K562 (cell line): ENCODE results near the gene COL4A2. TPM values are rescaled to one million over a fixed set of nuclear protein-coding genes. Genes with fewer than 3 reads are reported as not detected.
A peak's percentile ranks its signal among the peaks of the same experiment; 100 is the strongest.

Experiments used
- ATAC-seq: fragments of 200-7000 bp; cut with Tn5 transposase; 3 replicates; pipeline ENCODE4 v1.9.1; 2020; ENCODE audit warnings: moderate library complexity
- BruUV-seq: library from RNA; stranded (reverse); fragments of 400-500 nt; replicated peaks from 2 replicates; lab custom pipeline; 2021; lab: Mats Ljungman, UMichigan
- CTCF ChIA-PET: fragments of 300-600 bp; formaldehyde crosslinking; extraction: SDS; loops from one replicate; lab custom pipeline; 2021; ENCODE audit warnings: low intra/inter-chr PET ratio; lab: Yijun Ruan, JAX
- POLR2A ChIA-PET: fragments of 300-600, 350-650 bp; sonication (Branson Sonifier 250); formaldehyde crosslinking; extraction: SDS; loops from one replicate; lab custom pipeline; 2021; ENCODE audit warnings: antibody characterized with exemption, inconsistent platforms; lab: Yijun Ruan, JAX
- DNase-seq, 4 experiments: peaks; one replicate each; pipeline versions ENCODE4 v3.0.0 to v3.0.0-alpha.2; 2011 to 2018; ENCODE audit warnings: low spot score in 3 of 4, mixed read lengths in 3 of 4; ENCODE audit errors: extremely low read depth in 1 of 4
- FAIRE-seq: peaks from 2 replicates; lab custom pipeline; 2011; peaks lifted over from hg19 to GRCh38; lab: Jason Lieb, UNC
- H2AFZ ChIP-seq: 2 replicates; pipeline ENCODE4 v1.6.0; 2011; ENCODE audit warnings: low read depth, low read length, control low read depth, inconsistent platforms
- H3K27ac ChIP-seq: fragments of 200-600 bp; 3 replicates; pipeline ENCODE4 v1.8.0; 2011; ENCODE audit warnings: low read depth, mild to moderate bottlenecking, control low read depth, inconsistent platforms, low read length, moderate library complexity, mixed read lengths; ENCODE audit errors: extremely low read depth
- H3K27me3 ChIP-seq, 2 experiments: fragments of 300-600 bp in 1 of 2; 2 replicates in 1 of 2; 3 replicates in 1 of 2; pipeline versions ENCODE4 v1.6.0 to v1.8.0; 2011; ENCODE audit warnings: inconsistent platforms in 2 of 2, low read length in 2 of 2, mild to moderate bottlenecking in 1 of 2, mixed read lengths in 1 of 2, moderate library complexity in 1 of 2; ENCODE audit not compliant: control insufficient read depth in 2 of 2, insufficient read depth in 2 of 2
- H3K36me3 ChIP-seq: fragments of 300-600 bp; 3 replicates; pipeline ENCODE4 v1.8.0; 2011; ENCODE audit warnings: mild to moderate bottlenecking, low read length, inconsistent platforms; ENCODE audit not compliant: control insufficient read depth, insufficient read depth
- H3K4me1 ChIP-seq, 2 experiments: fragments of 200-600 bp in 1 of 2; replicated peaks in 1 of 2; 2 replicates in 1 of 2; 3 replicates in 1 of 2; pipeline versions ENCODE4 v1.5.1 to v1.8.0; 2011; ENCODE audit warnings: inconsistent platforms in 2 of 2, low read length in 2 of 2, mild to moderate bottlenecking in 1 of 2, mixed read lengths in 1 of 2, moderate library complexity in 1 of 2; ENCODE audit not compliant: control insufficient read depth in 2 of 2, insufficient read depth in 2 of 2
- H3K4me2 ChIP-seq: 2 replicates; pipeline ENCODE4 v1.6.1; 2011; ENCODE audit warnings: low read length, control low read depth, inconsistent platforms, mixed read lengths; ENCODE audit not compliant: insufficient read depth
- H3K4me3 ChIP-seq: fragments of 200-600 bp; sonication (generic), shearing (Covaris generic); 2 replicates; pipeline ENCODE4 v1.5.1; 2016; ENCODE audit warnings: control low read depth, inconsistent platforms
- H3K79me2 ChIP-seq: fragments of 200-600 bp; 3 replicates; pipeline ENCODE4 v1.8.0; 2011; ENCODE audit warnings: low read length, inconsistent platforms; ENCODE audit not compliant: control insufficient read depth, insufficient read depth
- H3K9ac ChIP-seq, 2 experiments: 2 replicates each; pipeline versions ENCODE4 v1.6.0 to v1.6.1; 2011; ENCODE audit warnings: low read depth in 2 of 2, low read length in 2 of 2, control low read depth in 1 of 2, inconsistent platforms in 1 of 2, mild to moderate bottlenecking in 1 of 2, mixed read lengths in 1 of 2; ENCODE audit not compliant: insufficient read depth in 1 of 2
- H3K9me1 ChIP-seq: one replicate; pipeline ENCODE4 v1.6.0; 2011; ENCODE audit warnings: inconsistent platforms, mild to moderate bottlenecking, low read length, moderate library complexity; ENCODE audit not compliant: control insufficient read depth, insufficient read depth
- H3K9me3 ChIP-seq: replicated peaks from 2 replicates; pipeline ENCODE4 v1.5.1; 2011; ENCODE audit warnings: low read depth, low read length, inconsistent platforms; ENCODE audit not compliant: control insufficient read depth, insufficient read depth
- H4K20me1 ChIP-seq: replicated peaks from 2 replicates; pipeline ENCODE4 v1.6.1; 2011; ENCODE audit warnings: low read length, inconsistent platforms, mixed read lengths; ENCODE audit not compliant: control insufficient read depth, insufficient read depth
- BHLHE40 ChIP-seq: IDR thresholded peaks from 2 replicates; pipeline ENCODE4 v1.6.1; 2011; ENCODE audit warnings: low read length, improper control_type of control experiment
- CBFA2T3 ChIP-seq: fragments of 450-650 bp; IDR thresholded peaks from 2 replicates; pipeline ENCODE4 v1.6.1; 2017
- KHSRP ChIP-seq: fragments of 450-650 bp; IDR thresholded peaks from 2 replicates; pipeline ENCODE4 v1.6.1; 2017
- MAZ ChIP-seq, 2 experiments: fragments of 450-650 bp in 1 of 2; sonication (generic) in 1 of 2; formaldehyde crosslinking; IDR thresholded peaks in 1 of 2; conservative IDR thresholded peaks in 1 of 2; 2 replicates each; pipeline versions ENCODE4 v1.4.0 to v1.5.0; 2020; ENCODE audit warnings: mild to moderate bottlenecking in 1 of 2, missing genetic modification reagents in 1 of 2
- RUNX1 ChIP-seq: sonication (generic); IDR thresholded peaks from 2 replicates; pipeline ENCODE4 v1.6.1; 2016; ENCODE audit warnings: antibody characterized with exemption, low read depth
- ZC3H4 ChIP-seq: sonication (generic); formaldehyde crosslinking; IDR thresholded peaks from 2 replicates; pipeline ENCODE4 v1.9.0; 2021; ENCODE audit warnings: missing genetic modification reagents, borderline replicate concordance
- ZNF583 ChIP-seq: fragments of 250-450 bp; sonication (Bioruptor Pico); IDR thresholded peaks from 2 replicates; pipeline ENCODE4 v1.4.0; 2020
- ZNF644 ChIP-seq: fragments of 200-800 bp; sonication (Bioruptor generic); IDR thresholded peaks from 2 replicates; pipeline ENCODE4 v1.6.1; 2016; ENCODE audit warnings: low read depth, missing genetic modification characterization, missing compliant biosample characterization
- ZSCAN32 ChIP-seq: fragments of 450-650 bp; formaldehyde crosslinking; IDR thresholded peaks from 2 replicates; pipeline ENCODE4 v1.4.0; 2020; ENCODE audit warnings: mild to moderate bottlenecking, moderate library complexity
- WGBS: fragments of 100-300 bp; shearing (Covaris generic); methylation state at CpG from one replicate; pipeline ENCODE4 v1.1.6; 2016; ENCODE audit warnings: low coverage, mixed read lengths; ENCODE audit not compliant: insufficient coverage; ENCODE audit errors: missing lambda C conversion rate; 5-methylcytosine and 5-hydroxymethylcytosine counted together
- in situ Hi-C: fragments of 300-500 bp; cut with MboI; formaldehyde crosslinking; loops from 4 replicates; pipeline ENCODE4 v1.15.0; 2018; ENCODE audit warnings: inconsistent platforms, mixed read lengths
- intact Hi-C: fragments of 100-400 bp; cut with micrococcal nuclease; formaldehyde crosslinking; loops from 2 replicates; pipeline ENCODE4 v1.14.2; 2022
- polyA plus RNA-seq, 8 experiments: library from polyadenylated mRNA; depleted of rRNA in 4 of 8; stranded (reverse) in 5 of 8; unstranded in 3 of 8; fragments of >200 nt; fragmentation: Nextera tagmentation in 2 of 8; fragmentation: Illumina TruSeq in 1 of 8; extraction: Ambion mirVana in 2 of 8; extraction: Trizol in 1 of 8; gene quantifications; 2 replicates each; pipeline versions ENCODE4 v1.2.1 to v1.2.3, GENCODE V29; 2011 to 2014; ENCODE audit warnings: inconsistent platforms in 1 of 8, missing spikeins in 1 of 8
- total RNA-seq, 7 experiments: library from RNA; depleted of rRNA in 6 of 7; stranded (reverse); fragments of >200 nt in 6 of 7; fragmentation: Illumina TruSeq in 2 of 7; extraction: Trizol in 2 of 7; gene quantifications; 2 replicates each; pipeline versions ENCODE4 v1.2.1 to v1.2.3, GENCODE V29; 2011 to 2021; ENCODE audit warnings: low replicate concordance in 1 of 7
- TF ChIP-seq, protein P1 (sequence below): fragments of 450-650 bp; conservative IDR thresholded peaks from 2 replicates; pipeline ENCODE4 v1.6.1; 2016; ENCODE audit warnings: missing genetic modification characterization, low read depth, mild to moderate bottlenecking, missing compliant biosample characterization, moderate library complexity
- TF ChIP-seq, protein P2 (sequence below): fragments of 250-450 bp; sonication (Bioruptor Pico); IDR thresholded peaks from 2 replicates; pipeline ENCODE4 v1.4.0; 2020; ENCODE audit warnings: mild to moderate bottlenecking, moderate library complexity

The COL4A2 gene
- total and polyA plus RNA-seq, 9 of the 15 experiments (the other 6 are each of a cell fraction or from before 2014, with no cell fraction given): 0.13 to 15.2 (median 8.1) TPM

DNA sequence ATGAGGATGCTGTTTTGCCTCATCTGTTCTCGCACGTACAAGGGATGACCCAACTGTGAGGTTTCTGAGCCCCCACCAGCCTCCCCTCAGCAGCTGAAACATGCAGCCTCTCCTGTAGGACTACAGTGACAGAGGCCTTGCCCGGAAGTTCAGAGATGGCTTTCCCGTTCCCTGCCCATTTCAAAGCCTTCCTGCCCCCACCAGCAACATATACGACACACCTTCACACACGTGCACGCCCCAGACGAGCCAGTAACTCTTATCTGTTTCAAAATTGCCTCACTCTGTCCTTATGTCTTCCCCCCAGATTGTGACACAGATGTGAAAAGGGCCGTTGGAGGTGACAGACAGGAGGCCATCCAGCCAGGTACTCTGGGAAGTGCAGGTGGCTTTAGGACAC, 158.6 kb downstream of the COL4A2 start:
- Histone ChIP-seq H3K9me3 (no peaks in the 10 kb centered on the region), H2AFZ (0 out of 2 replicates have a peak overlapping the region, but pooled peaks have one; percentile 24), H3K4me2 (no peak overlapping the region), H3K27me3 (no peaks in the 10 kb centered on the region), H3K36me3 (no peaks in the 10 kb centered on the region), H3K4me1 (peaks cover 7 to 17% of the 10 kb centered on the region in 2 experiments; a peak in 4 of 5 replicates), H4K20me1 (no peaks in the 10 kb centered on the region), H3K9ac (no peak overlapping the region), H3K4me3 (no peak overlapping the region), H3K27ac (no peak overlapping the region), H3K79me2 (no peaks in the 10 kb centered on the region), H3K9me1 (no peaks in the 10 kb centered on the region)
- ChIA-PET POLR2A (no interaction called here), CTCF (no interaction called here)
- DNase-seq (no peak), FAIRE-seq (no peak), ATAC-seq (no peak)
- 24% methylated on average over 9 of the region's 9 CpGs for WGBS
- intact Hi-C loops: no loop called here
- TF ChIP-seq ZNF644 (tag) (no peak), BHLHE40 (0 out of 2 replicates have a peak, but pooled peaks have one; percentile 18)
- BruUV-seq: no TSS peak
- in situ Hi-C loops: loop anchor here (10.0 kb wide), 1 partner anchor 349 kb away; no protein-coding TSS in a partner anchor

- no peak for ATAC-seq
- no TSS peak for BruUV-seq
- Histone ChIP-seq H3K9me3 (no peaks in the 10 kb centered on the region), H2AFZ (no peak overlapping the region), H3K4me1 (peaks cover 13 to 22% of the 10 kb centered on the region in 2 experiments), H4K20me1 (no peaks in the 10 kb centered on the region), H3K36me3 (no peaks in the 10 kb centered on the region), H3K27ac (no peak overlapping the region), H3K79me2 (no peaks in the 10 kb centered on the region), H3K4me3 (no peak overlapping the region), H3K4me2 (no peak overlapping the region), H3K9ac (no peak overlapping the region), H3K27me3 (no peaks in the 10 kb centered on the region), H3K9me1 (no peaks in the 10 kb centered on the region)
- in situ Hi-C loops (loop anchor here (10.0 kb wide), 1 partner anchor 348 kb away; no protein-coding TSS in a partner anchor), intact Hi-C loops (no loop called here)
- ChIA-PET POLR2A (no interaction called here), CTCF (no interaction called here)
- DNase-seq: no peak
- 29% methylated on average over 6 of the region's 6 CpGs for WGBS
- FAIRE-seq: no peak
- no peak for TF ChIP-seq RUNX1
- no peak for TF ChIP-seq ZSCAN32 (CRISPR knock-in tag)
- TF ChIP-seq ZNF583 (CRISPR knock-in tag): no peak
- TF ChIP-seq, protein P1, sequence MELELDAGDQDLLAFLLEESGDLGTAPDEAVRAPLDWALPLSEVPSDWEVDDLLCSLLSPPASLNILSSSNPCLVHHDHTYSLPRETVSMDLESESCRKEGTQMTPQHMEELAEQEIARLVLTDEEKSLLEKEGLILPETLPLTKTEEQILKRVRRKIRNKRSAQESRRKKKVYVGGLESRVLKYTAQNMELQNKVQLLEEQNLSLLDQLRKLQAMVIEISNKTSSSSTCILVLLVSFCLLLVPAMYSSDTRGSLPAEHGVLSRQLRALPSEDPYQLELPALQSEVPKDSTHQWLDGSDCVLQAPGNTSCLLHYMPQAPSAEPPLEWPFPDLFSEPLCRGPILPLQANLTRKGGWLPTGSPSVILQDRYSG (tag): no peak
- no peak for TF ChIP-seq CBFA2T3
- no peak for TF ChIP-seq ZC3H4 (CRISPR knock-in tag)
- TF ChIP-seq, protein P2, sequence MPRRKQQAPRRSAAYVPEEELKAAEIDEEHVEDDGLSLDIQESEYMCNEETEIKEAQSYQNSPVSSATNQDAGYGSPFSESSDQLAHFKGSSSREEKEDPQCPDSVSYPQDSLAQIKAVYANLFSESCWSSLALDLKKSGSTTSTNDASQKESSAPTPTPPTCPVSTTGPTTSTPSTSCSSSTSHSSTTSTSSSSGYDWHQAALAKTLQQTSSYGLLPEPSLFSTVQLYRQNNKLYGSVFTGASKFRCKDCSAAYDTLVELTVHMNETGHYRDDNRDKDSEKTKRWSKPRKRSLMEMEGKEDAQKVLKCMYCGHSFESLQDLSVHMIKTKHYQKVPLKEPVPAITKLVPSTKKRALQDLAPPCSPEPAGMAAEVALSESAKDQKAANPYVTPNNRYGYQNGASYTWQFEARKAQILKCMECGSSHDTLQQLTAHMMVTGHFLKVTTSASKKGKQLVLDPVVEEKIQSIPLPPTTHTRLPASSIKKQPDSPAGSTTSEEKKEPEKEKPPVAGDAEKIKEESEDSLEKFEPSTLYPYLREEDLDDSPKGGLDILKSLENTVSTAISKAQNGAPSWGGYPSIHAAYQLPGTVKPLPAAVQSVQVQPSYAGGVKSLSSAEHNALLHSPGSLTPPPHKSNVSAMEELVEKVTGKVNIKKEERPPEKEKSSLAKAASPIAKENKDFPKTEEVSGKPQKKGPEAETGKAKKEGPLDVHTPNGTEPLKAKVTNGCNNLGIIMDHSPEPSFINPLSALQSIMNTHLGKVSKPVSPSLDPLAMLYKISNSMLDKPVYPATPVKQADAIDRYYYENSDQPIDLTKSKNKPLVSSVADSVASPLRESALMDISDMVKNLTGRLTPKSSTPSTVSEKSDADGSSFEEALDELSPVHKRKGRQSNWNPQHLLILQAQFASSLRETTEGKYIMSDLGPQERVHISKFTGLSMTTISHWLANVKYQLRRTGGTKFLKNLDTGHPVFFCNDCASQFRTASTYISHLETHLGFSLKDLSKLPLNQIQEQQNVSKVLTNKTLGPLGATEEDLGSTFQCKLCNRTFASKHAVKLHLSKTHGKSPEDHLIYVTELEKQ (CRISPR knock-in tag): no peak
- no peak for TF ChIP-seq MAZ (CRISPR knock-in tag; conservative IDR thresholded peaks at IDR 0.05 in 1 of 2, IDR thresholded peaks at IDR 0.05 in 1 of 2)
- TF ChIP-seq KHSRP: no peak
Observed at GRCh38 chr13:110466266-110466915, 159.3 kb downstream of the COL4A2 start.
